K562 (cell line): ENCODE measurements around the gene LIPH. TPM values are rescaled to one million over a fixed set of nuclear protein-coding genes. Genes with fewer than 3 reads are reported as not detected.

Experiments used
- ATF1 ChIP-seq, 2 experiments: fragments of 450-650 bp in 1 of 2; IDR thresholded peaks; 2 replicates each; pipeline ENCODE4 v1.6.1; 2016; ENCODE audit warnings: missing compliant biosample characterization in 1 of 2, missing genetic modification characterization in 1 of 2
- ATF7 ChIP-seq: fragments of 450-650 bp; IDR thresholded peaks from 2 replicates; pipeline ENCODE4 v1.7.1; 2014; ENCODE audit warnings: mild to moderate bottlenecking, moderate library complexity
- CBFA2T2 ChIP-seq: fragments of 450-650 bp; conservative IDR thresholded peaks from 2 replicates; pipeline ENCODE4 v1.6.1; 2017; ENCODE audit warnings: mild to moderate bottlenecking
- CBFA2T3 ChIP-seq: fragments of 450-650 bp; IDR thresholded peaks from 2 replicates; pipeline ENCODE4 v1.6.1; 2017
- CREM ChIP-seq: IDR thresholded peaks from 2 replicates; pipeline ENCODE4 v1.6.1; 2014; ENCODE audit warnings: antibody characterized with exemption, low read depth
- CTBP1 ChIP-seq: fragments of 450-650 bp; IDR thresholded peaks from 2 replicates; pipeline ENCODE4 v1.6.1; 2016; ENCODE audit warnings: borderline replicate concordance
- EP300 ChIP-seq: IDR thresholded peaks from 2 replicates; pipeline ENCODE4 v1.6.1; 2012; ENCODE audit warnings: low read length, improper control_type of control experiment
- HDGF ChIP-seq: fragments of 450-650 bp; IDR thresholded peaks from 2 replicates; pipeline ENCODE4 v1.6.1; 2016
- LCOR ChIP-seq: sonication (generic); formaldehyde crosslinking; IDR thresholded peaks from 2 replicates; pipeline ENCODE4 v1.8.0; 2022; ENCODE audit warnings: mild to moderate bottlenecking, missing genetic modification reagents
- MEF2A ChIP-seq: IDR thresholded peaks from 2 replicates; pipeline ENCODE4 v1.6.1; 2011; ENCODE audit warnings: low read depth, mild to moderate bottlenecking, low read length, moderate library complexity; ENCODE audit not compliant: control insufficient read depth
- MEF2D ChIP-seq: conservative IDR thresholded peaks from 2 replicates; pipeline ENCODE4 v1.6.1; 2016; ENCODE audit warnings: low read depth, missing genetic modification characterization, missing compliant biosample characterization
- POLR2AphosphoS5 ChIP-seq: IDR thresholded peaks from 2 replicates; pipeline ENCODE4 v1.6.1; 2011; ENCODE audit warnings: mild to moderate bottlenecking, low read depth, low read length, moderate library complexity; ENCODE audit not compliant: control insufficient read depth, insufficient read depth
- RFX7 ChIP-seq: fragments of 250-450 bp; sonication (Bioruptor Pico); IDR thresholded peaks from 2 replicates; pipeline ENCODE4 v1.5.1; 2021; ENCODE audit warnings: mild to moderate bottlenecking
- SETDB1 ChIP-seq: IDR thresholded peaks from one replicate; pipeline ENCODE4 v1.6.1; 2012; ENCODE audit warnings: low read length, control low read depth, inconsistent platforms
- SMAD4 ChIP-seq: fragments of 250-450 bp; sonication (Bioruptor Pico); conservative IDR thresholded peaks from 2 replicates; pipeline ENCODE4 v1.8.0; 2021; ENCODE audit warnings: inconsistent platforms, mild to moderate bottlenecking, moderate library complexity
- SMARCA4 ChIP-seq: fragments of 450-650 bp; IDR thresholded peaks from 2 replicates; pipeline ENCODE4 v1.6.1; 2016
- SOX6 ChIP-seq: fragments of 450-650 bp; IDR thresholded peaks from 2 replicates; pipeline ENCODE4 v1.6.1; 2014; ENCODE audit warnings: mild to moderate bottlenecking
- STAT5A ChIP-seq: IDR thresholded peaks from 2 replicates; pipeline ENCODE4 v1.6.1; 2012; ENCODE audit warnings: low read length, inconsistent platforms, borderline replicate concordance
- TEAD1 ChIP-seq, 2 experiments: fragments of 450-650 bp in 1 of 2; sonication (generic) in 1 of 2; formaldehyde crosslinking; IDR thresholded peaks; 2 replicates each; pipeline versions ENCODE4 v1.4.0 to v1.8.0; 2020 to 2022; ENCODE audit warnings: mild to moderate bottlenecking in 2 of 2, missing genetic modification reagents in 1 of 2
- TEAD4 ChIP-seq, 2 experiments: sonication (generic) in 1 of 2; formaldehyde crosslinking in 1 of 2; IDR thresholded peaks; 2 replicates each; pipeline versions ENCODE4 v1.6.1 to v1.8.0; 2012 to 2022; ENCODE audit warnings: borderline replicate concordance in 1 of 2, inconsistent platforms in 1 of 2, low read length in 1 of 2, mild to moderate bottlenecking in 1 of 2, missing genetic modification reagents in 1 of 2
- TRIM24 ChIP-seq, 2 experiments: fragments of 450-650 bp; IDR thresholded peaks; 2 replicates each; pipeline ENCODE4 v1.6.1; 2016
- ZBTB5 ChIP-seq: fragments of 450-650 bp; IDR thresholded peaks from 2 replicates; pipeline ENCODE4 v1.6.1; 2017; ENCODE audit warnings: antibody characterized with exemption
- ZNF165 ChIP-seq: fragments of 250-450 bp; sonication (Bioruptor Pico); IDR thresholded peaks from 2 replicates; pipeline ENCODE4 v1.4.0; 2020; ENCODE audit warnings: borderline replicate concordance
- ZSCAN32 ChIP-seq: fragments of 450-650 bp; formaldehyde crosslinking; IDR thresholded peaks from 2 replicates; pipeline ENCODE4 v1.4.0; 2020; ENCODE audit warnings: mild to moderate bottlenecking, moderate library complexity
- polyA plus RNA-seq, 8 experiments: library from polyadenylated mRNA; depleted of rRNA in 4 of 8; stranded (reverse) in 5 of 8; unstranded in 3 of 8; fragments of >200 nt; fragmentation: Nextera tagmentation in 2 of 8; fragmentation: Illumina TruSeq in 1 of 8; extraction: Ambion mirVana in 2 of 8; extraction: Trizol in 1 of 8; gene quantifications; 2 replicates each; pipeline versions ENCODE4 v1.2.1 to v1.2.3, GENCODE V29; 2011 to 2014; ENCODE audit warnings: inconsistent platforms in 1 of 8, missing spikeins in 1 of 8
- total RNA-seq, 7 experiments: library from RNA; depleted of rRNA in 6 of 7; stranded (reverse); fragments of >200 nt in 6 of 7; fragmentation: Illumina TruSeq in 2 of 7; extraction: Trizol in 2 of 7; gene quantifications; 2 replicates each; pipeline versions ENCODE4 v1.2.1 to v1.2.3, GENCODE V29; 2011 to 2021; ENCODE audit warnings: low replicate concordance in 1 of 7
- TF ChIP-seq, protein P1 (sequence below): fragments of 450-650 bp; IDR thresholded peaks from 2 replicates; pipeline ENCODE4 v1.6.1; 2017; ENCODE audit warnings: mild to moderate bottlenecking, moderate library complexity
- TF ChIP-seq, protein P2 (sequence below): sonication (generic); formaldehyde crosslinking; IDR thresholded peaks from 2 replicates; pipeline ENCODE4 v1.8.1; 2023; ENCODE audit warnings: mild to moderate bottlenecking, missing genetic modification reagents
- TF ChIP-seq, protein P3 (sequence below), 2 experiments: fragments of 450-650 bp in 1 of 2; sonication (generic) in 1 of 2; formaldehyde crosslinking; conservative IDR thresholded peaks; 2 replicates each; pipeline versions ENCODE4 v1.4.0 to v1.8.1; 2020 to 2022; ENCODE audit warnings: mild to moderate bottlenecking in 1 of 2, missing genetic modification reagents in 1 of 2

The LIPH gene
- total and polyA plus RNA-seq, 9 of the 15 experiments (the other 6 are each of a cell fraction or from before 2014, with no cell fraction given): 0.73 to 1.8 (median 1.3) TPM

DNA sequence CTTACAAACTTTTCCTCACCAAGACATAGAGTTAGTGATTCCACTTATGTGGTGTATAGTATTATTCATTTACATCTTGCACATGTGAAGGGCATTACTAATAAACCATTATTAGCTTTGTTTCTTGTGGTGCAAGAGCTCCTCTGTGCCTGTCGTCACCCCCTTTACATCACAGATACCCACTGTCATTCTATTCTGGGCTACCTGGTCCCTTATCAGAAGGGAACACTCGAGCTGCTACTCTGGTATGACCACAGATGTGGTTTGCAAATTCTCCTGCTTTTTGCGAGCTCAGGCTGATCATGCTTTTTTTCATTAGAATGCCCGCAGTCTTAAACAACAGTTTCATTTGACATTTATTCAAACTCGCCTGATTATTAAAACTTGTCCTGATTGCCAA is 19.8 kb upstream of the LIPH start (continued):
- TF ChIP-seq ZBTB5 (no peak), SOX6 (0 out of 2 replicates have a peak, but pooled peaks have one; percentile 27), STAT5A (0 out of 2 replicates have a peak, but pooled peaks have one; percentile 30), LCOR (CRISPR knock-in tag) (no peak), RFX7 (CRISPR knock-in tag) (no peak), TEAD1 (CRISPR knock-in tag; IDR thresholded peaks at IDR 0.05) (0 out of 4 replicates have a peak, but pooled peaks of 1 of the 2 experiments have one; percentile 23), CBFA2T2 (peak; percentile 64), SMARCA4 (0 out of 2 replicates have a peak, but pooled peaks have one; percentile 42), ZSCAN32 (CRISPR knock-in tag) (no peak), CREM (peak; percentile 41; the same call in 1 of the 2 replicates), ZNF165 (CRISPR knock-in tag) (no peak), ATF1 (CRISPR knock-in tag; IDR thresholded peaks at IDR 0.05) (no peak), ATF1 (tag; IDR thresholded peaks at IDR 0.05) (peak; percentile 44), SMAD4 (CRISPR knock-in tag) (no peak), ATF7 (peak; percentile 51; the same call in 1 of the 2 replicates), POLR2AphosphoS5 (peak; percentile 49), SETDB1 (no peak), TRIM24 (IDR thresholded peaks at IDR 0.05) (peak; percentile 67 to 73), MEF2D (peak; percentile 86), TEAD4 (IDR thresholded peaks at IDR 0.05; ENCODE audit: low read length) (peak; percentile 77), TEAD4 (CRISPR knock-in tag; IDR thresholded peaks at IDR 0.05; ENCODE audit: borderline replicate concordance) (no peak), CTBP1 (peak; percentile 18; the same call in 1 of the 2 replicates), EP300 (peak; percentile 47; the same call in 1 of the 2 replicates), CBFA2T3 (peak; percentile 76), HDGF (no peak), MEF2A (peak; percentile 96)
- TF ChIP-seq, protein P1, sequence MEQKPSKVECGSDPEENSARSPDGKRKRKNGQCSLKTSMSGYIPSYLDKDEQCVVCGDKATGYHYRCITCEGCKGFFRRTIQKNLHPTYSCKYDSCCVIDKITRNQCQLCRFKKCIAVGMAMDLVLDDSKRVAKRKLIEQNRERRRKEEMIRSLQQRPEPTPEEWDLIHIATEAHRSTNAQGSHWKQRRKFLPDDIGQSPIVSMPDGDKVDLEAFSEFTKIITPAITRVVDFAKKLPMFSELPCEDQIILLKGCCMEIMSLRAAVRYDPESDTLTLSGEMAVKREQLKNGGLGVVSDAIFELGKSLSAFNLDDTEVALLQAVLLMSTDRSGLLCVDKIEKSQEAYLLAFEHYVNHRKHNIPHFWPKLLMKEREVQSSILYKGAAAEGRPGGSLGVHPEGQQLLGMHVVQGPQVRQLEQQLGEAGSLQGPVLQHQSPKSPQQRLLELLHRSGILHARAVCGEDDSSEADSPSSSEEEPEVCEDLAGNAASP: no peak
- TF ChIP-seq, protein P2, sequence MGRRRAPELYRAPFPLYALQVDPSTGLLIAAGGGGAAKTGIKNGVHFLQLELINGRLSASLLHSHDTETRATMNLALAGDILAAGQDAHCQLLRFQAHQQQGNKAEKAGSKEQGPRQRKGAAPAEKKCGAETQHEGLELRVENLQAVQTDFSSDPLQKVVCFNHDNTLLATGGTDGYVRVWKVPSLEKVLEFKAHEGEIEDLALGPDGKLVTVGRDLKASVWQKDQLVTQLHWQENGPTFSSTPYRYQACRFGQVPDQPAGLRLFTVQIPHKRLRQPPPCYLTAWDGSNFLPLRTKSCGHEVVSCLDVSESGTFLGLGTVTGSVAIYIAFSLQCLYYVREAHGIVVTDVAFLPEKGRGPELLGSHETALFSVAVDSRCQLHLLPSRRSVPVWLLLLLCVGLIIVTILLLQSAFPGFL (CRISPR knock-in tag): no peak
- TF ChIP-seq, protein P3, sequence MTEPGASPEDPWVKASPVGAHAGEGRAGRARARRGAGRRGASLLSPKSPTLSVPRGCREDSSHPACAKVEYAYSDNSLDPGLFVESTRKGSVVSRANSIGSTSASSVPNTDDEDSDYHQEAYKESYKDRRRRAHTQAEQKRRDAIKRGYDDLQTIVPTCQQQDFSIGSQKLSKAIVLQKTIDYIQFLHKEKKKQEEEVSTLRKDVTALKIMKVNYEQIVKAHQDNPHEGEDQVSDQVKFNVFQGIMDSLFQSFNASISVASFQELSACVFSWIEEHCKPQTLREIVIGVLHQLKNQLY (CRISPR knock-in tag; conservative IDR thresholded peaks at IDR 0.05): no peak
